NT2/D1 (cell line): Measurements from ENCODE around the gene AK8.

Source experiments
- DNase-seq: peaks from one replicate; pipeline ENCODE4 v3.0.0-alpha.2; 2011; ENCODE audit warnings: low read depth, low spot score
- H3K27me3 ChIP-seq: 2 replicates; pipeline ENCODE4 v1.6.0; 2011; ENCODE audit warnings: mild to moderate bottlenecking; ENCODE audit not compliant: insufficient read length, insufficient read depth
- H3K36me3 ChIP-seq: 2 replicates; pipeline ENCODE4 v1.6.1; 2011; ENCODE audit warnings: mild to moderate bottlenecking, low read length, mixed read lengths; ENCODE audit not compliant: insufficient read depth, insufficient read length
- H3K4me1 ChIP-seq: 2 replicates; pipeline ENCODE4 v1.5.1; 2011; ENCODE audit not compliant: insufficient read depth, insufficient read length
- H3K4me3 ChIP-seq: 2 replicates; pipeline ENCODE4 v1.5.1; 2011; ENCODE audit warnings: low read depth; ENCODE audit not compliant: insufficient read length
- H3K9ac ChIP-seq: 2 replicates; pipeline ENCODE4 v1.6.0; 2011; ENCODE audit warnings: low read depth; ENCODE audit not compliant: insufficient read length
- H3K9me3 ChIP-seq: 2 replicates; pipeline ENCODE4 v1.5.1; 2011; ENCODE audit warnings: mild to moderate bottlenecking, low read length; ENCODE audit not compliant: insufficient read depth
- SUZ12 ChIP-seq: IDR thresholded peaks from 2 replicates; pipeline ENCODE4 v1.6.1; 2011; ENCODE audit not compliant: insufficient read length, insufficient read depth; ENCODE audit errors: extremely low read depth
- YY1 ChIP-seq: IDR thresholded peaks from 2 replicates; pipeline ENCODE4 v1.6.1; 2011; ENCODE audit not compliant: insufficient read length, insufficient read depth
- ZNF274 ChIP-seq: IDR thresholded peaks from 2 replicates; pipeline ENCODE4 v1.6.1; 2011; ENCODE audit warnings: mild to moderate bottlenecking, low read depth, low read length

Gene AK8

GRCh38 chr9:132698989-132699388, 179.1 kb downstream of the AK8 start:
- no peak overlapping the region for H3K9ac ChIP-seq
- no peak for DNase-seq
- TF ChIP-seq SUZ12, result no peak
- H3K27me3 ChIP-seq, result no peaks in the 10 kb centered on the region
- peaks cover 42% of the 10 kb centered on the region for H3K9me3 ChIP-seq
- no peak overlapping the region for H3K4me3 ChIP-seq
- no peaks in the 10 kb centered on the region for H3K4me1 ChIP-seq
- no peaks in the 10 kb centered on the region for H3K36me3 ChIP-seq

- no peaks in the 10 kb centered on the region for H3K4me1 ChIP-seq
- no peak overlapping the region for H3K4me3 ChIP-seq
- H3K9ac ChIP-seq, result no peak overlapping the region
- DNase-seq, result no peak
- no peak for TF ChIP-seq SUZ12
- no peak for TF ChIP-seq YY1
- no peak for TF ChIP-seq ZNF274
- no peaks in the 10 kb centered on the region for H3K36me3 ChIP-seq
- no peaks in the 10 kb centered on the region for H3K27me3 ChIP-seq
- H3K9me3 ChIP-seq, result peaks cover 34% of the 10 kb centered on the region
Observed at GRCh38 chr9:132697230-132697629, 180.9 kb downstream of the AK8 start.

- Histone ChIP-seq H3K9me3 (peaks cover 28% of the 10 kb centered on the region), H3K4me3 (no peak overlapping the region), H3K4me1 (no peaks in the 10 kb centered on the region), H3K27me3 (no peaks in the 10 kb centered on the region), H3K9ac (no peak overlapping the region), H3K36me3 (peaks cover 27% of the 10 kb centered on the region)
- no peak for DNase-seq
- TF ChIP-seq YY1, result no peak
- no peak for TF ChIP-seq SUZ12
- no peak for TF ChIP-seq ZNF274
Observed at GRCh38 chr9:132694144-132694543, 183.9 kb downstream of the AK8 start.

GRCh38 chr9:132690696-132691095, 187.4 kb downstream of the AK8 start:
- no peak for TF ChIP-seq ZNF274
- no peak for TF ChIP-seq YY1
- TF ChIP-seq SUZ12, result no peak
- Histone ChIP-seq H3K4me1 (no peaks in the 10 kb centered on the region), H3K36me3 (peaks cover 58% of the 10 kb centered on the region)

GRCh38 chr9:132683873-132684272, 194.2 kb downstream of the AK8 start:
- Histone ChIP-seq H3K4me1 (no peaks in the 10 kb centered on the region), H3K9me3 (no peaks in the 10 kb centered on the region), H3K4me3 (no peak overlapping the region), H3K27me3 (no peaks in the 10 kb centered on the region), H3K9ac (no peak overlapping the region), H3K36me3 (peaks cover 95% of the 10 kb centered on the region)
- TF ChIP-seq SUZ12 (no peak), YY1 (no peak), ZNF274 (no peak)
- DNase-seq, result no peak

More at GRCh38 chr9:132690696-132691095, 187.4 kb downstream of the AK8 start:
- Histone ChIP-seq H3K27me3 (no peaks in the 10 kb centered on the region), H3K4me3 (no peak overlapping the region), H3K9me3 (0 out of 2 replicates have a peak, but pooled peaks cover 4% of the 10 kb centered on the region), H3K9ac (no peak overlapping the region)
- DNase-seq, result no peak

GRCh38 chr9:132681561-132681960, 196.5 kb downstream of the AK8 start:
- H3K4me1 ChIP-seq, result no peaks in the 10 kb centered on the region
- H3K36me3 ChIP-seq, result peaks cover 92% of the 10 kb centered on the region
- TF ChIP-seq SUZ12 (no peak), YY1 (no peak), ZNF274 (no peak)
- no peaks in the 10 kb centered on the region for H3K9me3 ChIP-seq
- H3K9ac ChIP-seq, result no peak overlapping the region
- H3K4me3 ChIP-seq, result no peak overlapping the region
- no peaks in the 10 kb centered on the region for H3K27me3 ChIP-seq
- no peak for DNase-seq

- DNase-seq, result no peak
- Histone ChIP-seq H3K4me1 (no peaks in the 10 kb centered on the region), H3K27me3 (no peaks in the 10 kb centered on the region), H3K4me3 (no peak overlapping the region), H3K9ac (no peak overlapping the region), H3K36me3 (peaks cover 78% of the 10 kb centered on the region), H3K9me3 (no peaks in the 10 kb centered on the region)
- TF ChIP-seq SUZ12, result no peak
- no peak for TF ChIP-seq ZNF274
- no peak for TF ChIP-seq YY1
Observed at GRCh38 chr9:132679946-132680625, 198.0 kb downstream of the AK8 start.

GRCh38 chr9:132677976-132678375, 200.1 kb downstream of the AK8 start:
- Histone ChIP-seq H3K9me3 (no peaks in the 10 kb centered on the region), H3K4me3 (no peak overlapping the region), H3K4me1 (no peaks in the 10 kb centered on the region), H3K27me3 (no peaks in the 10 kb centered on the region), H3K9ac (no peak overlapping the region), H3K36me3 (peaks cover 59% of the 10 kb centered on the region)
- DNase-seq, result no peak
- TF ChIP-seq YY1 (no peak), SUZ12 (no peak), ZNF274 (no peak)
